ENCODE results near the gene CD83.

Gene CD83

GRCh38 chr6:14083262-14083661 is 34.3 kb upstream of the CD83 start:
- H3K36me3 Mint-ChIP-seq (ENCODE audit: low read depth): no peaks in the 10 kb centered on the region
- no peak for DNase-seq (ENCODE audit: low spot score)
- no peaks in the 10 kb centered on the region for H3K9me3 Mint-ChIP-seq
- H3K27me3 Mint-ChIP-seq (ENCODE audit: low read depth): peaks cover 4% of the 10 kb centered on the region
- peaks cover 2% of the 10 kb centered on the region for H3K4me1 Mint-ChIP-seq (ENCODE audit: low read depth)
- no peak overlapping the region for H3K27ac Mint-ChIP-seq
- H3K4me3 Mint-ChIP-seq: no peak overlapping the region

- Mint-ChIP-seq H3K4me1 (ENCODE audit: low read depth) (peaks cover 6% of the 10 kb centered on the region), H3K27me3 (ENCODE audit: low read depth) (peaks cover 8% of the 10 kb centered on the region), H3K27ac (no peak overlapping the region), H3K36me3 (ENCODE audit: low read depth) (no peaks in the 10 kb centered on the region), H3K9me3 (no peaks in the 10 kb centered on the region), H3K4me3 (no peak overlapping the region)
- no peak for DNase-seq (ENCODE audit: low spot score)
Measured at GRCh38 chr6:14083751-14084150, 33.8 kb upstream of the CD83 start.

- Mint-ChIP-seq H3K9me3 (no peaks in the 10 kb centered on the region), H3K36me3 (ENCODE audit: low read depth) (no peaks in the 10 kb centered on the region), H3K27ac (no peak overlapping the region), H3K4me3 (no peak overlapping the region), H3K4me1 (ENCODE audit: low read depth) (peaks cover 8% of the 10 kb centered on the region), H3K27me3 (ENCODE audit: low read depth) (peaks cover 10% of the 10 kb centered on the region)
- DNase-seq (ENCODE audit: low spot score): no peak
Measured at GRCh38 chr6:14084388-14084787, 33.2 kb upstream of the CD83 start.

- H3K4me1 Mint-ChIP-seq (ENCODE audit: low read depth): peaks cover 8% of the 10 kb centered on the region
- H3K27me3 Mint-ChIP-seq (ENCODE audit: low read depth): peaks cover 10% of the 10 kb centered on the region
- H3K4me3 Mint-ChIP-seq: no peak overlapping the region
- H3K36me3 Mint-ChIP-seq (ENCODE audit: low read depth): no peaks in the 10 kb centered on the region
- no peak for DNase-seq (ENCODE audit: low spot score)
- H3K9me3 Mint-ChIP-seq: peaks cover 2% of the 10 kb centered on the region
- H3K27ac Mint-ChIP-seq: no peak overlapping the region
Measured at GRCh38 chr6:14085176-14085787, 32.3 kb upstream of the CD83 start.

- DNase-seq (ENCODE audit: low spot score): no peak
- H3K27me3 Mint-ChIP-seq (ENCODE audit: low read depth): peaks cover 10% of the 10 kb centered on the region
- H3K36me3 Mint-ChIP-seq (ENCODE audit: low read depth): no peaks in the 10 kb centered on the region
- no peak overlapping the region for H3K27ac Mint-ChIP-seq
- peaks cover 3% of the 10 kb centered on the region for H3K9me3 Mint-ChIP-seq
- no peak overlapping the region for H3K4me3 Mint-ChIP-seq
- peaks cover 11% of the 10 kb centered on the region for H3K4me1 Mint-ChIP-seq (ENCODE audit: low read depth)
Measured at GRCh38 chr6:14086701-14087100, 30.9 kb upstream of the CD83 start.

GRCh38 chr6:14088600-14089192 is 28.9 kb upstream of the CD83 start:
- H3K27ac Mint-ChIP-seq: no peak overlapping the region
- no peak overlapping the region for H3K4me3 Mint-ChIP-seq
- H3K27me3 Mint-ChIP-seq (ENCODE audit: low read depth): peaks cover 10% of the 10 kb centered on the region
- no peaks in the 10 kb centered on the region for H3K36me3 Mint-ChIP-seq (ENCODE audit: low read depth)
- peaks cover 3% of the 10 kb centered on the region for H3K9me3 Mint-ChIP-seq
- peaks cover 14% of the 10 kb centered on the region for H3K4me1 Mint-ChIP-seq (ENCODE audit: low read depth)
- no peak for DNase-seq (ENCODE audit: low spot score)

GRCh38 chr6:14089224-14089623 is 28.3 kb upstream of the CD83 start:
- Mint-ChIP-seq H3K27me3 (ENCODE audit: low read depth) (peaks cover 10% of the 10 kb centered on the region), H3K27ac (no peak overlapping the region), H3K4me1 (ENCODE audit: low read depth) (peaks cover 17% of the 10 kb centered on the region), H3K36me3 (ENCODE audit: low read depth) (no peaks in the 10 kb centered on the region), H3K9me3 (peaks cover 3% of the 10 kb centered on the region), H3K4me3 (no peak overlapping the region)
- DNase-seq (ENCODE audit: low spot score): no peak

- no peak overlapping the region for H3K4me3 Mint-ChIP-seq
- peaks cover 21% of the 10 kb centered on the region for H3K4me1 Mint-ChIP-seq (ENCODE audit: low read depth)
- H3K27me3 Mint-ChIP-seq (ENCODE audit: low read depth): peaks cover 10% of the 10 kb centered on the region
- H3K9me3 Mint-ChIP-seq: peaks cover 3% of the 10 kb centered on the region
- H3K36me3 Mint-ChIP-seq (ENCODE audit: low read depth): no peaks in the 10 kb centered on the region
- no peak overlapping the region for H3K27ac Mint-ChIP-seq
- DNase-seq (ENCODE audit: low spot score): no peak
Measured at GRCh38 chr6:14091339-14091978, 26.1 kb upstream of the CD83 start.

- Mint-ChIP-seq H3K9me3 (peaks cover 3% of the 10 kb centered on the region), H3K4me3 (no peak overlapping the region), H3K27me3 (ENCODE audit: low read depth) (peaks cover 10% of the 10 kb centered on the region), H3K27ac (no peak overlapping the region), H3K4me1 (ENCODE audit: low read depth) (peaks cover 21% of the 10 kb centered on the region), H3K36me3 (ENCODE audit: low read depth) (no peaks in the 10 kb centered on the region)
- DNase-seq (ENCODE audit: low spot score): no peak
Measured at GRCh38 chr6:14092316-14092715, 25.3 kb upstream of the CD83 start.

- Mint-ChIP-seq H3K27ac (no peak overlapping the region), H3K27me3 (ENCODE audit: low read depth) (peaks cover 8% of the 10 kb centered on the region), H3K4me3 (no peak overlapping the region), H3K36me3 (ENCODE audit: low read depth) (no peaks in the 10 kb centered on the region), H3K9me3 (peaks cover 3% of the 10 kb centered on the region), H3K4me1 (ENCODE audit: low read depth) (peaks cover 21% of the 10 kb centered on the region)
- DNase-seq (ENCODE audit: low spot score): no peak
Measured at GRCh38 chr6:14092838-14093789, 24.5 kb upstream of the CD83 start.

GRCh38 chr6:14094721-14095120 is 22.9 kb upstream of the CD83 start:
- no peak overlapping the region for H3K27ac Mint-ChIP-seq
- H3K4me3 Mint-ChIP-seq: no peak overlapping the region
- H3K36me3 Mint-ChIP-seq (ENCODE audit: low read depth): no peaks in the 10 kb centered on the region
- no peaks in the 10 kb centered on the region for H3K27me3 Mint-ChIP-seq (ENCODE audit: low read depth)
- H3K9me3 Mint-ChIP-seq: peaks cover 3% of the 10 kb centered on the region
- no peak for DNase-seq (ENCODE audit: low spot score)
- H3K4me1 Mint-ChIP-seq (ENCODE audit: low read depth): peaks cover 15% of the 10 kb centered on the region

GRCh38 chr6:14095437-14095836 is 22.1 kb upstream of the CD83 start:
- no peak overlapping the region for H3K27ac Mint-ChIP-seq
- H3K27me3 Mint-ChIP-seq (ENCODE audit: low read depth): peaks cover 3% of the 10 kb centered on the region
- no peaks in the 10 kb centered on the region for H3K9me3 Mint-ChIP-seq
- H3K4me1 Mint-ChIP-seq (ENCODE audit: low read depth): peaks cover 18% of the 10 kb centered on the region
- no peak for DNase-seq (ENCODE audit: low spot score)
- no peaks in the 10 kb centered on the region for H3K36me3 Mint-ChIP-seq (ENCODE audit: low read depth)
- no peak overlapping the region for H3K4me3 Mint-ChIP-seq

- no peaks in the 10 kb centered on the region for H3K9me3 Mint-ChIP-seq
- H3K4me3 Mint-ChIP-seq: no peak overlapping the region
- no peak overlapping the region for H3K27ac Mint-ChIP-seq
- DNase-seq (ENCODE audit: low spot score): no peak
- no peaks in the 10 kb centered on the region for H3K36me3 Mint-ChIP-seq (ENCODE audit: low read depth)
- H3K27me3 Mint-ChIP-seq (ENCODE audit: low read depth): peaks cover 10% of the 10 kb centered on the region
- peaks cover 6% of the 10 kb centered on the region for H3K4me1 Mint-ChIP-seq (ENCODE audit: low read depth)
Measured at GRCh38 chr6:14100138-14100537, 17.4 kb upstream of the CD83 start.

GRCh38 chr6:14100966-14101365 is 16.6 kb upstream of the CD83 start:
- DNase-seq (ENCODE audit: low spot score): no peak
- H3K4me1 Mint-ChIP-seq (ENCODE audit: low read depth): peaks cover 5% of the 10 kb centered on the region
- peaks cover 5% of the 10 kb centered on the region for H3K9me3 Mint-ChIP-seq
- H3K36me3 Mint-ChIP-seq (ENCODE audit: low read depth): no peaks in the 10 kb centered on the region
- no peak overlapping the region for H3K4me3 Mint-ChIP-seq
- H3K27me3 Mint-ChIP-seq (ENCODE audit: low read depth): peaks cover 10% of the 10 kb centered on the region
- H3K27ac Mint-ChIP-seq: no peak overlapping the region

Measured in T-helper 2 cell treated with Interferon-gamma antibody and Interleukin-4, amounts not matched to agents 5 μg/mL and 100 μg/mL, for 36 hours (primary cell).